Measurements from ENCODE around the gene KLHL5.

GRCh38 chr4:39047681-39048080 is 14.4 kb upstream of the KLHL5 start:
- TF ChIP-seq CTCF (IDR thresholded peaks at IDR 0.05; ENCODE audit: insufficient read depth, low read length, poor library complexity, severe bottlenecking) (no peak), EZH2phosphoT487 (conservative IDR thresholded peaks at IDR 0.05; ENCODE audit: low read length) (no peak)
